Activated CD8-positive, alpha-beta memory T cell treated with anti-CD3 and anti-CD28 coated beads, Interleukin-2, amount 50 U/mL, for 1 hour (primary cell): ENCODE data around the gene PTH1R.
A peak's percentile ranks its signal among the peaks of the same experiment; 100 is the strongest.

Experiments
- DNase-seq: peaks from one replicate; pipeline ENCODE4 v3.0.0-alpha.2; 2020; ENCODE audit errors: extremely low read depth

PTH1R gene

GRCh38 chr3:46864061-46864881, 13.2 kb upstream of the PTH1R start:
- no peak for DNase-seq

- DNase-seq = no peak
Measured at GRCh38 chr3:46865031-46865507, 12.5 kb upstream of the PTH1R start.

- DNase-seq = no peak
Measured at GRCh38 chr3:46865546-46865945, 12.0 kb upstream of the PTH1R start.

GRCh38 chr3:46866032-46866595, 11.4 kb upstream of the PTH1R start:
- DNase-seq = no peak

GRCh38 chr3:46866720-46867549, 10.6 kb upstream of the PTH1R start:
- DNase-seq = peak; percentile 68

GRCh38 chr3:46867550-46867898, 10.0 kb upstream of the PTH1R start:
- no peak for DNase-seq

GRCh38 chr3:46868287-46868686, 9.2 kb upstream of the PTH1R start:
- no peak for DNase-seq

GRCh38 chr3:46868948-46869347, 8.6 kb upstream of the PTH1R start:
- no peak for DNase-seq

- DNase-seq = no peak
Measured at GRCh38 chr3:46869440-46869839, 8.1 kb upstream of the PTH1R start.

- DNase-seq = no peak
Measured at GRCh38 chr3:46870651-46871050, 6.9 kb upstream of the PTH1R start.

GRCh38 chr3:46871222-46871621, 6.3 kb upstream of the PTH1R start:
- no peak for DNase-seq

GRCh38 chr3:46873521-46873920, 4.0 kb upstream of the PTH1R start:
- DNase-seq = no peak

GRCh38 chr3:46874430-46874829, 3.1 kb upstream of the PTH1R start:
- DNase-seq = no peak

- DNase-seq = no peak
Measured at GRCh38 chr3:46875560-46875959, 2.0 kb upstream of the PTH1R start.

- DNase-seq = no peak
Measured at GRCh38 chr3:46876313-46877300, 914 bp upstream of the PTH1R start.

GRCh38 chr3:46878781-46879436, 1.4 kb downstream of the PTH1R start:
- no peak for DNase-seq

- DNase-seq = no peak
Measured at GRCh38 chr3:46880884-46881595, 3.5 kb downstream of the PTH1R start.

GRCh38 chr3:46881596-46882376, 4.3 kb downstream of the PTH1R start:
- DNase-seq = no peak

- no peak for DNase-seq
Measured at GRCh38 chr3:46882377-46883053, 5.0 kb downstream of the PTH1R start.
